GM21367 (cell line): ENCODE measurements around the gene CHI3L2.
A peak's percentile ranks its signal among the peaks of the same experiment; 100 is the strongest.

Source experiments
- ATAC-seq: cut with Tn5 transposase; IDR thresholded peaks from one replicate; pipeline ENCODE4 v1.9.1; 2021; ENCODE audit not compliant: unreplicated experiment

The CHI3L2 gene, protein sequence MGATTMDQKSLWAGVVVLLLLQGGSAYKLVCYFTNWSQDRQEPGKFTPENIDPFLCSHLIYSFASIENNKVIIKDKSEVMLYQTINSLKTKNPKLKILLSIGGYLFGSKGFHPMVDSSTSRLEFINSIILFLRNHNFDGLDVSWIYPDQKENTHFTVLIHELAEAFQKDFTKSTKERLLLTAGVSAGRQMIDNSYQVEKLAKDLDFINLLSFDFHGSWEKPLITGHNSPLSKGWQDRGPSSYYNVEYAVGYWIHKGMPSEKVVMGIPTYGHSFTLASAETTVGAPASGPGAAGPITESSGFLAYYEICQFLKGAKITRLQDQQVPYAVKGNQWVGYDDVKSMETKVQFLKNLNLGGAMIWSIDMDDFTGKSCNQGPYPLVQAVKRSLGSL

DNA sequence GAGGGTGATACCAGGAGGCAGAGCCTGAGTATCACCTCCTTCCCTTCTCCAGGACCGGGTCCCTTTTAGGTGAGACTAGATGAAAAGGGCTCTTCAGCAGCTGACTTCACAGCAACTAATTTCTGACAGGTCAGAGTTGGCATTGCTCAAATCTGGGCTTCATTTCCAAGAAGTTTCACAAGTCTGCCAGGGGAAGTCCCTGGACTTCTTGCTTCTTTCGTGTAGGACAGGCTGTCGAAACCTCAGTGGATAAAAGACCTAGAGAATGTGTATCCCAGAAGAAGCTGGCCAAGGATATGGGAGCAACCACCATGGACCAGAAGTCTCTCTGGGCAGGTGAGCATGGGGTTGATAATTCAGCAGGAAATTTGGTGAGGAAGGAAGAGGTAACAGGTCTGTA is at the start of gene CHI3L2:
Gene CHI3L2 (plus strand): TSS at position 280 of the 400 bp plus-strand sequence. CDS start 17 bp downstream, at position 297.
- ATAC-seq, result no peak

DNA sequence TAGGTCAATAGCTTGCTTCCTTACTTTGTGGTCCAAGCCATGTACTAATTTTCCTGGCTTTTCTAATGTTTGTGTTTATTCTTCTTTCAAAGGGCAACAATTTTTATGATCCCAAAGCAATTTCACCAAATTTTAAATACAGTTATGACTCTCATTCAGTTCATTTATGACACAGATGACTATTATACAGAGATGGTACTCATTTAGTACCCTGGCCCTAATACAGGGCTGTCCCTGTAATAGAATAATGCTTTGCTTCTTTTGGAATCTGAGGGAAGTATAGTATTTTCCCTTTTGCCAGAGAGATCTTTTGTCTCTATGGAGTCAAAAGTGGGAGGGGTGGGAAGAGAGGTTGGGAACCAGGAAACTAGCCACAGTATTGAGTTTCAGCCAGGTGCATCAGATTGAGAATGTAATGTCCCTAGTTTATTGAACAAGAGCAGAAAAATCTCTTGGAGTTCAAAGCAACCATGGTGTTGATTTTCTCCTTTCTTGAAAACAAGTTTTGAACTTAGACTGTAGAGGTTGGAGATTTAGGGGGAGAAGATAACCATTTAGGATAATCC is 47.5 kb upstream of the CHI3L2 start:
- ATAC-seq, result no peak

DNA sequence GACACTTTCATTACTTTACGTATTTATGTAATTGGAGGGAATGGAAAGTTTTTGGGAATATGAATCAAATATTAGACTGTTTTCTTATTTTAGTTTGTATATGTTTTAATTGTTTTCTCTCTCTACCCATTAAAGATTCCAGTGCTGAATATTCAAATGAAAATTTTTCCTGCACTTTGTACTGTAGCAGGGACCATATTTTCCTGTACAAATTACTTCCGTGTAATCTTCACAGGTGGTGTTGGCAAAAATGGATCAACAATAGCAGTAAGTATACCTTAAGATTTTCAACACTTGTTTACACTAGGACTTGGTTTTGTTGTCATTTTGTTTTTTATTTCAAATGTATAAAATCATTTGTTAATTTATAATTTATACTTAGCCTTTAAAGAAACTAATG is 45.5 kb upstream of the CHI3L2 start:
- no peak for ATAC-seq

DNA sequence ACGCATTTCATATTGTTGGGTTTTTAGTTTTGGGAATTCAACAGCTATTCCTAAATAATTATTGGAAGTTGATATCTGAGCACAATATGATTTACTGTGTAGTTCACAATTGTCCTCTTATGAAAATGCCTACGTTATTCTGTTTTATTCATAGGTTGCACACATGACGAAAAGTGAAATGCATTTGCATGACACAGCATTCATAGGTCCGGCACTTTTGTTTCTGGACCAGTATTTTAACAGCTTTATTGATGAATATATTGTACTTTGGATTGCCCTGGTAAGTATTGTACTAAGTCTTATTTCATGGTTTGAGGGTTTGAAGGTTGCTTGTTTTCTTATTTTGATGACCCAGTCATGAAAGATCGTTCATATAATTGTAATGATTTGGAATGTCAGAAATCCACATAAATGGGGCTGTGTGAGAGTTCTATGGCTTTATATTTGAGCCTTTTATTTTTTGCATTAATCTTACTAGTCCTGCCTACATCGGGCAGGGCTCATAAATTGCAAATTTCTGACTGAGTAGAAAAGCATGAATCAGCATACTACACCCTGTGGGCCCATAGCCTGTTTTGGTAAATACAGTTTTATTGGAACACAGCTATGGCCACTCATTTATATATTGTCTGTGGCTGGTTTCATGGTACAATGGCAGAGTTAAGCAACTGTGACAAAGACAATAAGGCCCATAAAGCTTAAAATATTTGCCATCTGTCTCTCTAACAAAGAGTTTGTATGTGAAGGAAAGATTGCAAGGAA is 44.0 kb upstream of the CHI3L2 start:
- no peak for ATAC-seq

DNA sequence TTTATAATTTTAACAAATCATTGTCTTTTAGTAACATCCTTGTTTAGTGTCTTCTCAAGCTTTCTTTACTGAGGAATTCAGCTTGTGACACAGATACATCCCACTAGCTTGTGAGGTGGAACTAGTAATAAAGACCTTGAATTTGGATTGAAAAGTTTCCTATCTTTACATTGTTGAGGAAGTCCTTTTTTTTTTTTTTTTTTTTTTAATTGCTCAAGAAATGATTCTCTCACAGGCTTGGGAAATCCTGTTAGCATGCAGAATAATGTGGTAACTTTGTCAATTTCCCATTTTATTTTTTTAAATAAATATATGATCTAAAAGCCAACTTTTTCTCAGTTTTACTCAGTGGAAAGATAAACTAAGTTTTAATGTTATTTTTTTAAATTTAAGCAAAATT is 42.9 kb upstream of the CHI3L2 start:
- no peak for ATAC-seq

DNA sequence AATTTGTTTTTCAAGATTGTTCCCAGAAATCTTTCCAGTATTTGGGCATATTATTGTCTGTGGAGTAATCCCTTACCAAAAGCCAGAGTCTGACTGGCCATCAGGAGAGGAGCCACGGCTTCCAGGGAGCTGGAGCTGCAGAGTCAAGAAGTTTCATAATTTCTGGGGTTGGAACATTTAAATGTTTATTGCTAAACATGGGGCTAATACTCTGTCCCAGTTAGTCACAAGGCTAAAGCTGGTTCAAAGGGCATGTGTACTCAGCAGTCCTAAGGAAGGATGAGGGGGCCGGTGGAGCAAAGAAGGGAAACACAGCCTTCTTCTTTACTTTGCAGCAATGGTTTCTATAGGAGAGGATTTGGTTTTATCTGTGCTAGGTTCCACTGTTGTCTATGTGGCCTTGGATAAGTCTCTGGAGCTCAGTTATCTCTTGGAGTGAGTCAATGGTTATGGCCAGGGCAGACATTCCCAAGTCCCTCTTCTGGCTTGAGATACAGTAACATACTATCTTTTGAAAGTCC is 36.5 kb upstream of the CHI3L2 start:
- ATAC-seq, result no peak

DNA sequence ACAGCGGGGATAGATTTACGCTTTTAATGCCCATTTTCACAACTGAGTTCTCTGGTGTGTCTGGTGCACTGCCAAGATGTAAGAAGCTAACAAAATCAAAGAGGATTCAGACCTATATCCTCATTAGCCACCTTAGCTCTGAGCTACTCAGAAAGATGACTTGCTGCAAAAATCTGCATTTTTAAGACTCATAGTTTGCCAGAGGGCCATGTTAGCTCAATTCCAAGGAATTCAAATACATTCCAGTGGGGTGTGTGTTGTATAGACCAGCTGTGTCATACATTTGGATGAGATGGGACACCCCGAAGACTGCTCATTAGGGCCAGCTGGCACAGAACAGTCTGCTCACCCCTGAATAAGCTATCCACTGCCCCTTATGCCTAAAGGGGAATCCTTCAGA is 36.0 kb upstream of the CHI3L2 start:
- ATAC-seq, result no peak

DNA sequence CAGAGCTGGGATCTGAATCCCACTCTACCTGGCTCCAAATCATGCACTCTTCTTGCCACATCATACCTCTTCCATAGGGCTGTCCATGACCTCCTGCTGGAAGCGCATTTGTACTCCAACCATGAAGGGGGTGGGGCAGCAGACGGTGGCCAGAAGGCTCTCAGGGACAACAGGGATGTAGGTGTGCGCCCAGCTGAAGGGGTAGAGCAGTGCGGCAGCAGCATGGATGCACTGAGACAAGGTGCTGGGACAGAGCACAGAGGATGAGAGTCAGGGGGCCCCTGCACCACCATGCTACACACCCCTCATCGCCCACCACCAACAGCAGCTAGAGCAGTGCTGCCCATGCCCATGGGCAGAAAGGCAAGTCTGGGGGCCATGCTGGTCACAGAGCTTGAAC is 35.4 kb upstream of the CHI3L2 start:
- no peak for ATAC-seq

DNA sequence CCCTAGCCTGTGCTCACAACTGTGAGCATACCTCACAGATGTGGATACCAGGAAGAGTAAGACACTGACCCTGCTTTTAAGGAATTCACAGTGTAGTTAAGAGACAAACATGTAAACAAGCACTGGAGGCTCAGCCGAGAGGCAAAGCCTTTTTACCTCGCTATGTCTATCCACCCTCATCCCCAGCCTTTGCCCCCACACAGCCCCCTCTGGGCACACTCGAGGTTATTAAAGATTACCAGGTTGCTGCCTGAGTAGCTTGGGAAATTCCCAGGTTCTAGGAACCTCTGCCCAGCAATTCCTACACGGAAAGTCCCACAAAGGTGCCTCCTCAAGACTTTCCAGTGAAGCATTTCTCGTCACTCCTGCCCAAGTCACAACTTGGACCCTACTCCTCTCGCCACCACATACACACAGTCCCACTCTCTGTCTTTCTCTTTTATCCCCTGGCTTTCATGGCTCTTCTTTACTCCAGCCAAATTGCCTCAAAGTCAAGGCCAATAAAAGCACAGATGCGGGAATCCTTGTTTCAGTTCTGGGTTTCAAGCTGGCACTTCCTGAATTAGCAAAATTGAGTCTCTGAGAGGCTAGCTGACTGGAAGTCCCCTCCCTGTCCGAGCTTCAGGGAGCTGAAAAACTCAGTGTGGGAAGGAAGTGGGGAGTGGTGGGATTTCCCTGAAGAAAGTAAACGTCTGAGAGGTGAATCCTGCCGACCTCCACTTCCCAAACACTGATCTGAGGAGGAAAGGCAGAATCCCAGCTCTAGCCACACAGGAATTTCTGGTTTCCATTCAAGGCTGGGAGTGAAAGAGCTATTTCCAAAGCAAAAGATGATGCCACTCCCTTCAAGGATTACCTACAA is 34.6 kb upstream of the CHI3L2 start:
- ATAC-seq, result no peak

DNA sequence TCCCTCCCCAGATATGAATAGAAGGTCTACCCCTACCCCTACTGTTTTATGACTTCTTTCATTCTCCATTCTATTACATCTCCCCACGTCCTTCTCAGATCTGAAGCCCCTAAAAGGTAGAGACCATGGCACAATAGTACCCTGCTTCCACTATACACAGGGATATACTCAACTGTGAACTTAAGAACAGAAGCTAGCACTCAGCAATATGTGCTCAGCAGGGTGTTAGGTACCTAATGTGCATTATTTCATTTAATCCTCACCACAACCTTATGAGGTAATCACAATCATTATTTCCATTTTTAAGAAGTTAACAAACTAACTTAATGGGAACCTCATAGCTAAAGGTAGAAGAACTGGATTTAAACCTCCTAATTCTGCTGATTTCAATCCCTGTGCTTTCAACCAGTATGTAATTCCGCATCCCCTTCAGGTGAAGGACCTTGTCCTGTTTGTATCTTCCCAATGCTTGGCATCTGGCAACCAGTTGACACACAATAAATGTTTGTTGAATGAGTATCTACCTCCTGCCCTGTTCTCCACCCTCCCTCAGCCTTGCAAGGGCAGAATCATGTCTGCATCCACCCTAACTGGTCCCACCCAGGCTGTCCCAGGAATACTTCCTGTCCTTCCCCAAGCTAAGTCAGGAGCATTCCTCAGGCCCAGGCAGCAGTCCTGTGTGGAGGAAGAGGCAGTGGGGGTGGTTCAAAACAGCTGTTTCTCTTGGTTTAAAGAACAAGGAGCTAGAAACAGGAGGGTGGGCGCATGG is 33.6 kb upstream of the CHI3L2 start:
- ATAC-seq, result no peak

DNA sequence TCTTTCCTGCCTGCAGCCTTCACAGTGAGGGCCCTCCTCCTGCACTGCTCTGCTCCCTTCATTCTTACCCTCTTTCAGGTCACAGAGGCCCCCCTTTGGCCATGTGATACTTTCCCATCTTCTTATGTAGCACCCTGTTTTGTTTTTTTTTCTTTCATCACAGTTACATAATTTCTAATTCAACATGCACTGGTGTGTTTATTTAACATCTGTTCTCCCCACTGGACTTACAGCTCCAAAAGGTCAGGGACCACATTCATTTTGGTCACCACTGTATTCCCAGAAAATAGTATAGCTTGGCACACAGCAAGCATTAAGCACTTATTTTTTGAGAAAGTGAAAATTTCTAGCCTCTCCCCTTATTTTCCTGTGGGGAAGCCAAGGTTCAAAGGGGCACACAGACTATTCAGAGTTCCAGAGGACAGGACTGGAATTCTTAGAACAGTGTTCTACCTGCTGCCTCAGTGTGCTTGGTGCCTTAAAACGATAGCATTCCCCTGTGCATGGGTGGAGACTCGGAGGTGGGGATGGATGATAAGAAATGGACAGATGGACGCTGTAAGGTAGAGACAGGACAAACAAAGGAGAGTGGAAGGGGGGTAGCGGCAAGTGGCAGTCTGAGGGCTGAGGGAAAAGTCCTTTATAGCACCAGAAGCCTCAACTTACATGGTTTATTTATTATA is 32.4 kb upstream of the CHI3L2 start:
- ATAC-seq, result no peak

DNA sequence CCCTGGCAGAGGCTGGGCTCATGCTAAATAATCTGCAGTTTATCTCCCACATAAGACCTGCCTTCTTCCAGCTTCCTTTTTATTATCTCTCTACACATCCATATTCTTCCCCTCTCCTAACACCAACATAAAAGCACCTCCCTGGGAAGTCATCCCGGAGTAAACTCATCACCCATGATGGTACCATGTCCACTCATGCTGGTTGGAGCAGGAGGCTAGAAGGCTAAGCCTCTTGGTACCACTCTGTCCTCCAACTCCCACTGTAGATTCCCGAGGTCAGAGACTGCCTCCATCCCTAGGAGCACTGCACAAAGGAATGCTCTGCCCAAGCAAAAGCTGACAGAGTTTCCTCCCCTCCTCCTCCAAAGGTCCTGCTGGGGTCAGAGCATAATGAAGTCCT is 31.3 kb upstream of the CHI3L2 start:
- no peak for ATAC-seq

DNA sequence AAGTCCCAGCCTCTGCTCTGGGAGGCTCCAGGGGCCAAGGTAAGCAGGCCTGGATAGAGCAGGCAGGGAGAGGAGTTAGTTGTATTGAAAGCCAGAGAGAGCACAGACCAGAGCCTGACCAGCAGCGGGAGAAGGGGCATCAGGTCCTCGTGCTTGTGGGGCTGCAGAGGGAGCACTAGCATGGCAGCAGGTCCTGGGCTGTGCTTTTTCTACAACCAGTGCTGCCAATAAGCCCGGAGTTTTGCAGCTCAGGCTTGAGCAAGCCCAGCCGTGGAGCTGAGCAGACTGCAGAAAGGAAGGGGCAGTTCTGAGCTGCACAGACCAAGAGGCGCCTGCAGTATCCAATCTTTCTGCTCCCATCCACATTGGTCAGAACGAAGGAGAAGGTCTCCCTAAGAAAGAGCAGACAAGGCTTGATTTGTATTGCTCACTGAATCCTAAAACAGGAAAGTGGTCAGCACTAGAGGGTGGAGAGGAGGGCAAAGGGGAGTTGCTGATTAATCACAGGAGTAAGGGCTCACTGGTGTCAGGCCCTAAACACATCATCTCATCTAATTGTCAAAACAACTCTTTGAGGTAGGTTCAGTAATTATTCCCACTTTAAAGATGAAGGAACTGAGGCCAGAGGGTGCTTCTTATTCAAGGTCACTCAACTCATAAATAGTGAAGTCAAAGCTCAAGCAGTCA is 29.8 kb upstream of the CHI3L2 start:
- peak; percentile 39 for ATAC-seq

DNA sequence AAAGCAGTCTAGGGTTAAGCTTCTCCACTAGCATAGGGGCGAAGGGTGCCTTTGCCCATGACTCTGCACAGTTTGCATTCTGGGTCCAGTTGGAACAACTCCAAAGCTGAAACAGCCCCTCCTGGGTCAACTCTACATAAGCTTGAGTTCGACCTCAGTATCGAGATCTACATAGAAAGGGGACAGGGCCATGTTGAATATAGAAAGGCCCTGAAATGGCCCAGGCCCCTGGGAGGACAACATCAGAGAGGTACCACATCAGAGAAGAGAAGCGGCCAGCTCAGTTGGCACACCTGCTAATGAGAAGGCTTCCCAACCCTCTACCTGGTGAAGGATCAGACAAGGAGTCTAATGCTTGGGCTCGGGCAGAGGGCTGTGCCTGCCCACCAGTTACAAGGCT is 28.7 kb upstream of the CHI3L2 start:
- no peak for ATAC-seq

DNA sequence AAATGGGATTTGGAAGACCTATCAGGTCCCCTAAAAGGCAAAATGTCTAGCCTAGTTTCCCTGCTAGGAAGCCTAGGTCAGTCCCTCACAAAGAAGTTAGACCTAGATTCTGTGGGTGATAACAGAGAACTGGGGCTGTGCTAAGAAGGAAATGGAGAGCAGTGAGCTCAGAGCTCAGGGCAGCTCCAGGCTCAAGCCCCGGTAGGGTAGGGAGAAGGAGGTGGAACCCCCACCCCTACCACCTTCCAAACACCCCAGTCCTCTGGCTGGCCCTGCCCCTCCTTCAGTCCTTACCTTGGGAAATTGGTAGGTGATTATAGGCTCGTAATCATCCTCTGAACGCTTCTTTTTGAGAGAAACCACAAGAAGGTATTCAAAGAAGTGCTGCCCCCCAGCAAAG is 28.2 kb upstream of the CHI3L2 start:
- no peak for ATAC-seq

DNA sequence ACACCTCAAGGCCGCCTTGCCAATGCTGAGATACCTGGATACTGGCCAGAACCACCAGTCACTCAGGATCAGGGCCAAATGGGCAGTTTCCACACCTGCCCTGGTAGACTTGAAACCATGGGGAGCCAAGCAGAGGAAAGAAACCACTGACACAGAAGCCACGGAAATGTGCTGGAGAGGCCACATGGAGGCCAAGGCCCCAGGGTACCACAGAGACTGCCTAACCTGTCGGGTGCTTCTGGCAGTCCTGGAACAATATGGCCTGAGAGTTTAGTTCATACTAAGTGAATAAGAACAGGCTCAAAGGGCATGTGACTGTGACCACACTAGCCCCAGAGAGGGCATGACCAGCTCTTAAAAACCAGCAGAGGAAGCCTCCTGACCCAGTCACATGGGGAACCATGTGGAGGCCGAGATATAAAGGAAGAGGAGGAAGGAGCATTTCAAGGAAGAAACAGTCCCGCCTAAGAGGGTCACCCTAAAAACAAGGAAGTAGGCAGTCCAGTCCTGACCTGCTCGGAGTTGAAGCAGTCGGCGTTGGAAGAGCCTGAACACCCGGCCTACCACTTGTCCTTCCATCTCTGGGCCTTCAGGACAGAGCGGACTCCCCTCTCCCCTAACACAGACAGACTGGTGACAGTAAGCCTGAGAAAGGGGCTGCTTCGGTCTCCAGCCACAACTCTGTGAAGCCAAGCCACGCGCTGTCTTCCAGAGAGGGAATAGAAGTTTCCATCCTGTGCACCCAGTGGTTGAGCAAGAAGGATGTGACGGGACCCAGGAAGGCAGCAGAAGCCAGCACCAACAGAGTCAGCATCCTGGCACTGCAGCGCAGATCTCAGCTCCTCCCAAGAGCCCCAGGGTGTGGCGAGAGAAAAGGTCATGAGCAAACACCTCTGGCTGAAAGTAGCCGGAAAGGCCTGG is 27.4 kb upstream of the CHI3L2 start, which contains the start of gene DENND2D:
Gene DENND2D (minus strand): TSS at position 766 of the 921 bp plus-strand sequence. CDS start 187 bp downstream, at position 579.
- ATAC-seq, result no peak

DNA sequence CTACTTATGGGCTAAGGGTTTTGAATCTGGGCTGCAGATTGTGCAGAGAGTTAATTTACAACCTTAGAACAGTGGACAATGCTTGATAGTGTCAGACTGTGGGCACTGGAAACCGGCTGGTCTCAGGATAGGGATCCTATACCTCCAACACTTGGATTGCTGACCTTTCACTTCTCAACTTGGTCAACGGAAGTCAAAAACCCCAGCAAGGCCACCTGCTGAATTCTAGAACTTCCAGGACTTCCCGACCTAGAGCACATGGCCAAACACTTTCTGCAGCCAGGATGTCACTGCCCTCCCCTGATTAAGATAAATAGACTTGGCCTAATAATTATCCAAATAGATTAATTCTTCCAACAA is 26.7 kb upstream of the CHI3L2 start:
- no peak for ATAC-seq
